Measurements from ENCODE around the gene AHNAK.

The AHNAK gene

GRCh38 chr11:62535802-62536201, 10.8 kb downstream of the AHNAK start:
- Histone ChIP-seq H3K27ac (ENCODE audit: extremely low read depth, low read depth, low read length) (no peak overlapping the region), H3K4me1 (ENCODE audit: control insufficient read depth, insufficient read depth, low read length) (peaks cover 7% of the 10 kb centered on the region), H3K9me3 (ENCODE audit: control insufficient read depth, insufficient read depth, low read depth, low read length) (no peaks in the 10 kb centered on the region), H3K4me3 (ENCODE audit: low read depth, low read length) (no peak overlapping the region), H3K36me3 (ENCODE audit: control insufficient read depth in 2 of 2, insufficient read depth in 1 of 2, low read length in 2 of 2) (peaks cover 0 to 48% of the 10 kb centered on the region in 2 experiments; a peak in 1 of 3 replicates)
- ChIA-PET POLR2A (no interaction called here), CTCF (interaction anchor here (0.7 kb wide), 1 partner anchor 159 kb away, joined by 3 read pairs; no protein-coding TSS in a partner anchor)
- no peak for TF ChIP-seq IKZF3 (tag by site-specific recombination; IDR thresholded peaks at IDR 0.05)
- no peak for TF ChIP-seq ZBTB7A (tag by site-specific recombination; IDR thresholded peaks at IDR 0.05; ENCODE audit: low read depth)
- no peak for TF ChIP-seq YY2 (tag by site-specific recombination; IDR thresholded peaks at IDR 0.05)
- no peak for TF ChIP-seq ZNF596 (tag by site-specific recombination; IDR thresholded peaks at IDR 0.05)
- no peak for TF ChIP-seq PRDM1 (tag by site-specific recombination; IDR thresholded peaks at IDR 0.05)
- TF ChIP-seq ZNF600 (tag by site-specific recombination; IDR thresholded peaks at IDR 0.05): no peak
- TF ChIP-seq REST (tag by site-specific recombination; IDR thresholded peaks at IDR 0.05): no peak
- TF ChIP-seq ZNF223 (tag by site-specific recombination; IDR thresholded peaks at IDR 0.05): no peak
- no peak for TF ChIP-seq ZNF394 (tag by site-specific recombination; IDR thresholded peaks at IDR 0.05; ENCODE audit: borderline replicate concordance)
- no peak for TF ChIP-seq ZNF184 (tag by site-specific recombination; IDR thresholded peaks at IDR 0.05)
- TF ChIP-seq ZNF449 (tag by site-specific recombination; IDR thresholded peaks at IDR 0.05): no peak
- no peak for TF ChIP-seq SP7 (tag by site-specific recombination; IDR thresholded peaks at IDR 0.05)
- no peak for TF ChIP-seq ZNF211 (tag by site-specific recombination; IDR thresholded peaks at IDR 0.05; ENCODE audit: low read depth)
- TF ChIP-seq ZFP37 (tag by site-specific recombination; IDR thresholded peaks at IDR 0.05): no peak

- H3K4me3 ChIP-seq (ENCODE audit: low read depth, low read length): no peak overlapping the region
- CTCF ChIA-PET: interaction anchor here (0.7 kb wide), 1 partner anchor 160 kb away, joined by 3 read pairs; no protein-coding TSS in a partner anchor
- H3K27ac ChIP-seq (ENCODE audit: extremely low read depth, low read depth, low read length): no peak overlapping the region
Measured at GRCh38 chr11:62534779-62535545, 11.6 kb downstream of the AHNAK start.

More at GRCh38 chr11:62534779-62535545, 11.6 kb downstream of the AHNAK start:
- no peaks in the 10 kb centered on the region for H3K9me3 ChIP-seq (ENCODE audit: control insufficient read depth, insufficient read depth, low read depth, low read length)
- peaks cover 0 to 48% of the 10 kb centered on the region in 2 experiments; a peak in 1 of 3 replicates for H3K36me3 ChIP-seq (ENCODE audit: control insufficient read depth in 2 of 2, insufficient read depth in 1 of 2, low read length in 2 of 2)
- H3K4me1 ChIP-seq (ENCODE audit: control insufficient read depth, insufficient read depth, low read length): peaks cover 7% of the 10 kb centered on the region
- POLR2A ChIA-PET: no interaction called here
- no peak for TF ChIP-seq TSHZ1 (tag by site-specific recombination; IDR thresholded peaks at IDR 0.05; ENCODE audit: borderline replicate concordance)
- TF ChIP-seq FEZF1 (tag by site-specific recombination; IDR thresholded peaks at IDR 0.05): no peak
- no peak for TF ChIP-seq ZNF114 (tag by site-specific recombination; IDR thresholded peaks at IDR 0.05)

Data from HEK293 (cell line).